Measurements from ENCODE around the gene GRIK2.
A peak's percentile ranks its signal among the peaks of the same experiment; 100 is the strongest.

Gene GRIK2

DNA sequence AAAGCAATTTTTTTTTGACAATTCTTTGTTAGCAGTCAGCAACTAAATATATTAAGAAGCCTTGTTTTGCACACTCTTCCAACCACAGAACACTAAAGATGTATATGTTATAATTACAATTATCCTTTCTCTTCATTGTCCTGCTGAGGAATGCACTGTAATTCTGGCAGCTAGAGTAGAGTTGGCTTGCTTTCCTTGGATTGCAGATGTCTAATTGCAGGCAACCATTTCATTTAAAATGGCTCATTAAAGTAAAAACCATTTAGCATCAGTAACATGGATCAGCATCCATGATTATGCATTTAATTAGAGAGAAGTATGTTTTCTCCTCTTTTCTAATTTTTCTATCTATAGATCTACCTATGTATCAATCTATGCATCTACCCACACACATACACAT is 335.4 kb downstream of the GRIK2 start:
- DNase-seq = no peak

DNA sequence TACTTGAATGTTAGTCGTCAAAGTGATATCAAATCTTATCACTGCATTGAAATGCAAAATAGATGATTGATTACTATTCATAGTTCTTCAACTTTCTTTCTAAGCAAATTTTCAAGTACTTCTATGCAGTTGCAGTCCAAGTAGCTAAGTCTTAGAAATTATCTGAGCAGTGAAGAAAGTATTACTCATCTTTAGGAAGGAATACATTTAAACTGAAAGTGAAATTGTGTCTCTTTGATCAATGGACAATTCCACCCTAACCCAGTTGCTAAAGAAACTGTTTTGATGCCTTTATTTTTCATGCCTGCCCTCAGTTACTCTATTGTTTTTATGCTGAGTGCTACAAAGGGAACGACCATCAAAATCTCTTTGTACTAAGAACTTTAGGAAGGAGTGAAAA is 337.4 kb downstream of the GRIK2 start:
- DNase-seq = no peak

DNA sequence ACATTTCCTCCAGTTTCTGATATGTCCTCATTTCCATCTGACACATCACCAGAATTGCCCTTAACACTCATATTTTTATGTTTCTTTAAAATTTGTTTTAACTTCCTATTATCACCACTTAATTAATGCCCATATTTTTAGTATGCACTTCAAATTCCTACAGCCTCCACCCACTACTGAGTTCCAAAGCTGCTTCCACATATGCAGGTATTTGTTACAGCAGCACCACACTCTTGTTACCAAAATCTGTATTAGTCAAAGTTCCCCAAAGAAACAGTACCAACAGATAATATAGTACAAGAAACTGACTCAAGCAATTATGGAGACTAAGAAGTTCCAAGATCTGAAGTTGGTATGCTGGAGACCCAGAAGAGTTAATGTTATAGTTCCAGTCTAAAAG is 340.4 kb downstream of the GRIK2 start:
- no peak for DNase-seq

DNA sequence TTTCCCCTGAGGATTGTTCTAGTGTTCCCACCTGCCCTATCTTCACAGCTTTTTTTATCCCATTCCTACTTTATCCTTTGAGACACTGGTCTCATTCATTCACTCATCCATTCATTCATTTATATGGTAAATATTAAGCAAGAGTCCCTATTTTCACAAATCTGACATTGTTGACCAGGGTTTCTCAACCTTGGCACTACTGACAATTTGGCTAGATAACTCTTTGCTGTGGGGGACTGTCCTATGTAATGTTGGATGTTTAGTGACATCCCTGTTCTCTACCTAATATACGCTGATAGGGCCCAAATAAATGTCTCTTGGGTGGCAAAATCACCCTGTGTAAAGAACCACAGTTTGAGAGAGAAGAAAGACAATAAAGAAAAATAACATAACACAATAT is 345.0 kb downstream of the GRIK2 start:
- no peak for DNase-seq

DNA sequence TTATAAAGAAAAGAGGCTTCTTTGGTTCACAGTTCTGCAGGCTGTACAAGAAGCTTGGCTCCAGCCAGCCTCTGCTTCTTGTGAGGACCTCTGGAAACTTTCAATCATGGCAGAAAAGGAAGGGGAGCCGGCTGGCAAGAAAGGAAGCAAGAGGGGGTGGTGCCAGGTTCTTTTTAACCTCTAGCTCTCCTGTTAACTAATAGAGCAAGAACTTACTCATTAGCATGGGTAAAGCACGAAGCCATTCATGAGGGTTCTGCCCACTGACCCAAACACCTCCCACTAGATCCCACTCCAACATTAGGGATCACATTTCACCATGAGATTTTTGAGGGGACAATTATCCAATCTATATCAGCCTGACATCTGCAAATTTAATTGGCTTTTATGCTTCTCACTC is 347.1 kb downstream of the GRIK2 start:
- no peak for DNase-seq

DNA sequence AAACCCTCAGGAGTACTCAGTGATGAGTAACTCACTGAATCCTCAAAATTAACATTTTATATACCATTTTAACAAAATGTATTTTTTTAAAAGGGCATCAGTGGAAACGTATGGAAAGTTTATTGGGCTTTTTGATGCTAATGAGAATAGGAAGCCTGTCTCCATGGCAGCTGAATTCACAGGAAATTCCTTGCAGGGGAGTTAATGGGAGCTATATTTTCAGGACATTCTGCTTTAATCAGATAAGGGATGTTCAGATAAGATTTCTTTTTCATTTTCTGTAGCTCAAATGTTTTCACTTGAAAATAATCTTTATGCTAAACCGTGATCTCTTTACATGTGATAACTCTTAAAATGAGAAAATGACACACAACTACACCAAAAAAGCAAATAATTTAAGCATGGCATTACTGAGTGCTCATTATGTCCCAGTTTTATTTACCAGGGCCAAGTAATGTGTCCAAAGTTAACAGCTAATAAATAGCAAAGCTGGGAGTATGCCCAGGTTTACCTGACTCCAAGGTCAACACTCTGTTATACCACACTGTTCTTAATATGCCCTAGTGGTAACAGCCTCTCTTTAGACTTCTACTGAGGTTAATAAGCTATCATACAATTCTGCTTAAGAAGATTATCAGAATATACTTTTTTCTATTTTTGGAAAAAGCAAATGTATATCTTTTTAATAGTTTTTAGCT is 348.1 kb downstream of the GRIK2 start:
- peak; percentile 6 to 74 for DNase-seq

DNA sequence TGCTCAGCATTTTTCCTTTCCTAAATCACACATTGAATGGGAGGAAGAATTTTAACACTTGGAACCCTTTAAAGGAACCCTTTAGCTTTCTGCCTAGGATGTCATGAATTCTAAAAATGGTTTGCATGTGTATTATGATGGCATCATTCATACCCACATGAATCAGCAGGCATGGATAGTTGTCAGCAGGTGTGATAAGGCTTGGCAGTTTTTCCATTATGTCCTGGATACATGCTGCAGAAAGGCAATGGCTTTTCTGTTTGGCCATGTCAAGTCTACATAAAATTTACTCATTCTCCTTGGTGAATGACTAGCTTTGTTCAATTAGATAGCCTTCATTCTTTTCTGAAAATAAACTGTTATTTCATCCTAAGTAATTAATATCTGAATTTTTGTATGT is 353.7 kb downstream of the GRIK2 start:
- DNase-seq = no peak

DNA sequence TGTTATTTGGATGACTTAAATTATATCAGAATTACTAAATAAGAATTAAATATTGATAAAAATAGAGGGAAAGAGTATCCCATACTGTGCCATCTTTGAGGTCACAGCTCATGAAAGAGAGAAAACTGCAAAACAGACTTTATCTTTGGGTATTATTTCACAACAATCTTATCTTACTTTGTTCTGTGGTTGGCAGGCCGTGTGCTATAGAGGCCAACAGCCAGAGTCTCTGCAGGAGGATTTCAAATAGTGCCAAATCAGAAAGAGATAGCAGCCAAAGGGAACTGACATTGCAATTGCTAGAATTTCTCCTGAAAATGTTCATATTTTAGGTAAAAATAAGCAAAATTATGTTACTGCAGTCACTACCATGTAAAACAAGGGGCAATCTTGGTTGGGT is 354.2 kb downstream of the GRIK2 start:
- no peak for DNase-seq

DNA sequence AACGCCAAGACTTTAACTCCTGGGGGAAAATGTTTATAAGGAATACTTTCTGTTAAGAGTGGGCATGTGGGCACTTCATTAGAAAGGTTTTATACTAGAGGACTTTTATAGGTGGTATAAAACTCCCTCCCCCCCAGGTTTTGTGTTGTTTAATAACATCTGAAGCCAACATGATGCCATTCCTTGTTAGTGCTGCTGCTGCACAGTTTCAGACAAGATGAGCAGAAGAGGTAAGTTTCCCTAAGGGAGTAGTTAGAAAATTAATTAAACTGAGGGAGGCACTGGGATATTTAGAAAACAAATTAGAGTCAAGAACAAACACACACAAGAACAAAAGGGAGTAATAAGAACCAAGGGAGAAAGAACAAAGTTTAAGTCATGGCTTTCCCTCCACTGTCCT is 362.4 kb downstream of the GRIK2 start:
- DNase-seq = no peak

DNA sequence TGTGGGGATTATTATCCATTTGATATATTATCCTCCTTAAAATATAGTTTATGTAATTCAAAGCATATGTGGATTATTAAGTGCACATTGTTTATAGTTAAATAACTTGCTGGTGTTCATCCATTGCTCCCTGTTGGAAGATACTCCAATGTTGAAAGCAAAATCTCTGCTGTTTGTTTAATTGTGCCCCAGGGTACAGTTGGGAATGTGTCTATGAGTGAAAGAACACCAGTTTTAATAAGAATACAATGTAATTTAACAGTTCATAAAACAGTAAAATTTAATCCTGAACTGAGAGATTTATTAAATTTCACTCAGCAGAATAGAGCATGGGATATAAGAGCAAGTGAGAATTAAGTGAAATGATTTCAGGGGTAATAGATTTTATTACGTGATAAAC is 364.9 kb downstream of the GRIK2 start:
- no peak for DNase-seq

DNA sequence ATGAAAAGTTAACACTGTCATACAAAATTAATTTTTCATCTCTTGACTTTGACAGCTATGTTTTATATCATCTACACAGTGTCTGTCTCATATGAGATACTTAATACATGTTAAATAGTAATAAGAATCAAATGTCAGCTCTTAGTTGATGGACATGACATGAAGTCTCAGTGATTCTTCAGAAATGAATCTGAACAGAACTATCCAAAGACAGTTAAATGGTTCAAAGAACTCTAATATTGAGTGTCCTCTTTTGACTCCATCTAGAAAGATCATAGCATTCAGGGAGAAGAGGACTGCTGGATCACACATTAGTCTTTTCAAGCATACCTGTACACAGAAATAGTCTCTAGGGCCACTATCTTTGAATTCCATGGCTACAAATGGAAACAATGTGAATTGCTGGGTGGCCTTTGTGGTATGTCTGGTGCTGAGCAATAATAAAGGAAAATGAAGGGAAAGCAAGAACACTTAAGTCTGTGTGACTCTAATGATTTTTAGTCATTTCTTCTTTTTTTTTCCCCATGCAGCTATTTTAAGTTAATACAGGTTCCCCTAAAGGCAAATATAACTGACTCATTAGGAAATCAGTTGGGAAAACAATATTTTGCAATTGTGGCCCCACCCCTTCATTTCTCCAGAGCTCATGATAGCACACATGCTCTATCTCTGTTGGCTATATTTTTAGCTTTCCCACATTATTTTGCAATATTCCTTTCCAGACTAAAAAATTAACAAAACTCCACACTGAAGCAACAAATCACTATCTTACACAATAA is 367.5 kb downstream of the GRIK2 start:
- no peak for DNase-seq

DNA sequence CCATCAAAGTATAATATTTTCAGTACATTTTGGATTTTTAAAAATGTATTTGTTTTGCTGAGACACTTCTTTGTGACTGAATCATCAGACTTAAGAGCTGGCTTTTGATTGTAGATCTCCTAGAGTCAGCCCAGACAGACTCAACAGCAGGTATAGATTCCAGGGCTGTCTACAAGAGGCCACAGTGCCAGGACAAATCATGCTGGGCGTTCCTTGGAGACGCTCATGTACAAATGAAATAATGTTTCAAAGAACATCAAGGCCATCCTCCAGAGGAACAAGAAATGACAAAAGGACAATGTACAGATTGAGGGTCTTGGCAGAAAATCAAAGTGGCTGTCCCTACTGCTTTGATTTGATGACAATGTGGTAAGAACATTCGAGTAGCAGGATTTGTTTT is 369.3 kb downstream of the GRIK2 start:
- DNase-seq = no peak

DNA sequence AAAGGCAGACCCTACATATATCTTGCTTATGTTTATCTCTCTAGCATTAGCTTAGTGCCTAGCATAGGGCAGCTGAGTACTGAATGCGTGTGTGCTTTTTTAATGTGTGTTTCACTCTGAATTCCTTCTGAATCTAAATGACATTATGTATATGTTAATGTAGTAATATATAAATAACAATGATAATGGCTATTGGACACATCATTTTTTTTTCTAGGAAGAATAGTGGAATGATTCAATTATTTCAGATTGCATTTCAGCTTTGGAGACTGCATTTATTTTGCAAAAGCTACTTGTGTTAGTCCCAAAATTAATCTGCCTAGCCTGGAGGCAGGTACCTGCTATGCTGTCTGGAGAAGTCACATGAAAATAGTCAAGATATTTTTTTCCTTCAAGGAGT is 371.8 kb downstream of the GRIK2 start:
- no peak for DNase-seq

DNA sequence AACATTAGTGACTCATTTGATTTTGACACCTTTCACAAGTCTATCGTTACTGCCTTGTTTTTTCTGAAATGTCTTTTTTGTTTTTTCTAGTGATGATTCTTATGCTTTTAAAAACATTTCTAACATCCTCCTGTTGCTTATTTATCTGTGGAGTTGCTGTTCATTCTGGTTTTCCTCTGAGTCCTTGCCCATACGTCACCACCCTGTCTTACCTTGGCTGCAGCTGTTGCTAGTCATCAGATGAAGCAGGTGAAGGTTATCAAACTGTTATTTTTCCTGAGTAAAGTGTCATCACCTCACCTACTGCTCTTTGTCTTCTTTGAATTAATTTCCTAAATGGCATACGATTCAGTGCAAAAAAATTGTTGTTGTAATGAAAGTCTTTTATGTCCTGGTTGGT is 376.6 kb downstream of the GRIK2 start:
- DNase-seq = peak in 1 of 2 experiments; percentile 77

DNA sequence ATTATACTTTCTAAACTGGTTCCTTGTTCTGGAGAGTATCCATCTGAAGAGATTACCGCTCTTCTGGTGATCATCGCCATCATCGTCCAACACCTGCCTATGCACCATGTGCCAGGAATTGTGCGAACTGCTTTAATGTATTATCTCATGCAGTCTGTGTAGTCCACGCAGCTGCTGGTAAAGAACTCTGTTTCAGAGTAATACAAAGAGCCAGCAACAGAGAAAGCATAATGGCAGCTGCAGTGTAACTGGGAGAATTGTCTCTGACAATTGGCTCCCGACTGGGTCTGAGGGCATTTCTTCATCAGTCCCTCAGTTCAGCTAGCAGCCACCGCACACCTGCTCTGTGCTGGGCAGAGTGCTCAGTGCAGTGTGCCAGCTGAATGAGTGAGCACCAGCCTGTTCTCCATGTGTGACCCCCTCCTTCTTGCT is 383.4 kb downstream of the GRIK2 start:
- peak; percentile 76 to 95 for DNase-seq

DNA sequence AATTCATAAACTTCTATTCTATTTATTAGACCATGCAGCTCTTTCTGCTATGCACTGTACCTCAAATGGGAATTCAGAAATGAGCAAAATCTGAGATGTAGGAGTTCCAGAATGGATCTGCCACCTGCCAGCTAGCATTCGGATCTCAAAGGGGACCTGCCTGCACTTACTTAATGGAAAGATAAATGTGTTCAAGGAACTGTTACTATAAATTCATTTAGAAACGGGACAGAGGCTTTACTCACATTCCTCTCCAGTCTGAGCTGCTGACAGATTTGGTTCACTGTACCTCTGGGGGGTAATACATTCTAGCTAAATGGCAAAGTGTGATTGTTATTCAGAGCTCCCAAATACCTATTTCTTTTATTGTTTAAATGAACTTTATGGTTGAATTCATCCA is 384.1 kb downstream of the GRIK2 start:
- DNase-seq = peak in 1 of 2 experiments; percentile 27

DNA sequence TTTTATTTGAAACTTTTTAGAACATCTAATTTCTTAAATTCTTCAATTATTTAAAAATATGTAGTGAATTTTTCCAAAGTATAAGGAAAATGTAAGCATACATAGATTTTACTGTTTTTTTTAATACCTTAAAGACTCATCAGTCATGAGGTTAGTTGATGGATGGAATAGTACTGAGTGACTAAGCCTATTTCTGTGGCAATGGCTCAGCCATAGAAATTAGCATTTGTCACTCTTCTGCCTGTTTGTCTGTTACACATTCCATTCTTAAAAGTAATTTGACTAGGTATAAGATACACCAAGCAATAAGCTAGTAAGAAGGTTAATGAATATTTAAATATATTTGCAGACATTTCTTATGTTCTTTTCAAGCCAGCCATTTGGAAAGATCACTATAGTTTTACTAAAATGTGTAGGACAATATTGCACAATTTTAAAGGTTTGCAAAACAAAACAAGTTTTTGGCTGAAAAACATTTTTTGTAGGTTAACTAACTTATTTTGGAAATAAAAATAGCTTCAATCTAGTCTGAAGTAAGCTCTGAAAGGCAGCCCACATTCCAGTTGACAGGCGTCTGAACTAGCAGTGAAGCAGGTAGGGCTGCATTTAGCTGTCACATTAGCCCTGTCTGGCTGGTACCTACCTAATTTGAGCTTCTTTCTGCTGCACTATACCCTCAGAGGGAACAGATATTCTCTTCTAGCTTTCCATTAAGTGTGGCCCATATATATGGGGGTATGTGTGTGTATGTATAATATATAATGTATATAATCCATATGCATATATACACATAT is 385.7 kb downstream of the GRIK2 start:
- DNase-seq = no peak

DNA sequence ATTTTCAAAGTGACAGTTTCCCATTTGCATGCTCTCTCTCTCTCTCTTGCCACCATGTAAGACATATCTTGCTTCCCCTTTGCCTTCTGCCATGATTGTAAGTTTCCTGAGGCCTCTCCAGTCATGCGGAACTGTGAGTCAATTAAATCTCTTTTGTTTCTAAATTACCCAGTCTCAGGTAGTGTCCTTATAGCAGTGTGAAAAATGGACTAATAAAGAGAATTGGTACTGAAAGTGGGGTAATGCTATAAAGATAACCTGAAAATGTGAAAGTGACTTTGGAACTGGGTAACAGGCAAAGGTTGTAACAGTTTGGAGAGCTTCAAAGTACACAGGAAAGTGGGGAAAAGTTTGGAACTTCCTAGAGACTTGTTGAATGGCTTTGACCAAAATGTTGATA is 389.8 kb downstream of the GRIK2 start:
- no peak for DNase-seq

DNA sequence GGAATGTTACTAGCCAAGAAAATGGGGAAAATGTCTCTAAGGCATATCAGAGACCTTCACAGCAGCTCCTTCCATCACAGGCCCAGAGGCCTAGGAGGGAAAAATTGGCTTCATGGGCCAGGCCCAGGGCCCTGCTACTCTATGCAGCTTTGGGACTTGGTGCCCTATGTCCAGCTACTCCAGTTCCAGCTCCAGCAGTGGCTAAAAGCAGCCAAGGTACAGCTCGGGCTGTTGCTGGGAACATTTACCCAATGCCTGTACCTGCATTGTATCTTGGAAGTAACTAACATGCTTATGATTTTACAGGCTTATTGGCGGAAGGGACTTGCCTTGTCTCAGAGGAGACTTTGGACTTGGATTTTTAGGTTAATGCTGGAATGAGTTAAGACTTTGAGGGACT is 390.6 kb downstream of the GRIK2 start:
- DNase-seq = no peak

DNA sequence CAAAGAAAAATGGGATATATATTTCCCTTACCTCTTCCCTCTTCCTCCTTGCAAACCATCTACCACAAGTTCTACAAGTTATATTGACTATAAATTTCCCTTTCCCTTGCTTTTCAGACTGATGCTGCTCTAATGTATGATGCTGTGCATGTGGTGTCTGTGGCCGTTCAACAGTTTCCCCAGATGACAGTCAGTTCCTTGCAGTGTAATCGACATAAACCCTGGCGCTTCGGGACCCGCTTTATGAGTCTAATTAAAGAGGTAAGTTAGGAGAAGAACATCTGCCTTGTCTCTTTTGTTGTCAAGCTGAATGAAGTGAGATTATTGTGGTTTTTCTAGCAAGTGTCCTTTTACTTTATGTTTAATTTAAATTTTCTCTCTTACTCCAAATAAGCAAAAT is 406.0 kb downstream of the GRIK2 start:
- peak; percentile 17 to 57 for DNase-seq

DNA sequence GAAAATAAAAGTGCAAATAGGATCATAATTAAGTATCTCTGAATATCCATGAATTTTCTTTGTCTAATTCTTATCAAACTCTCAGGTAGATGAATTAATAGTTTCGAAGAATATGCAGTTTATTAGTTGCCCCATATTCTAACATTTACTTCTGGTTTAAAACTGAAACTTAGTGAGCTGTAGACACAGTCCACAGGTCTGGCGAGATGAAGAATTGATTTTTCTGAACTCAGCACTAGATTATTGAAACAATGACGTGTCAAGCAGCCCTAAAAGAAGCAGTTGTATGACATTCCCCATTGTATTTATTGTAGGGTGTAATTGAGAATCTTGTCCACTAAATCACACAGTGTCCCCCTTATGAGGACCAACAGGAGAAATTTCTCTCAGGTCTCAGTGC is 407.1 kb downstream of the GRIK2 start:
- DNase-seq = peak in 1 of 2 experiments; percentile 41

DNA sequence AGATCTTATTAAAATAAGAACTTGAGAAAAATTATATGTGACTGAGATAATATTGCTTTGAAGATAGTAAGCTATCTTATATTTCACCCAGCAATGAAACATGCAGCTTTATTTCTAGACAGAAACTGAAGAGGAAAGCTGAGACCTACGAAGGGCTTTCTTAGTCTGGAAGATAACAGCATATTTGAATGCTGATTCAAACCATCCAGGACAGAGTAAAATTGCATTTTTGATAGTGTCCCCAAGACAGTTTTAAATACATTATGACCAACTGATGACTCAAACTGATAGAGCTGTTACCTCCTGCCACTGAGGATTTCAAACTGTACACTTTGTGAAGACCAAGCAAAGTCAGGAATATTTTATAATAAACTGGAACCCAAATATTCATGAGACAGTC is 409.6 kb downstream of the GRIK2 start:
- DNase-seq = no peak

DNA sequence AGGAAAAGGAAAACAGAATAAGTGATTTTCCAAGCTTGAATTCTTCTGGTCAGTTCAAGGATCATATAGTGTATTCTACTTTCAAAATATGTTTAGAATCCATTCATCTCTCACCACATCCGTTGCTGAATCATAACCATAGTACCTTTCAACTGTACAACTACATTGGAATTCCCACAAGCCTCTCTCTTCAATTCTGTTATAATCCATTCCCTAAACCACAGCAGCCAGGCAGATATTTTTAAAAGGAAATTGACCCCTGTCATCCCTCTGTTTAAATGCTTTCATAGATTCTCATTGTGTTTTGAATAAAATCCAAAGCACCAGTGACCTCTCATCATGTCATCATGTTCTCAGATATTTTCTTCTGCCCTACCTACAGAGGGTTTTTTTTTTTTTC is 412.7 kb downstream of the GRIK2 start:
- no peak for DNase-seq

DNA sequence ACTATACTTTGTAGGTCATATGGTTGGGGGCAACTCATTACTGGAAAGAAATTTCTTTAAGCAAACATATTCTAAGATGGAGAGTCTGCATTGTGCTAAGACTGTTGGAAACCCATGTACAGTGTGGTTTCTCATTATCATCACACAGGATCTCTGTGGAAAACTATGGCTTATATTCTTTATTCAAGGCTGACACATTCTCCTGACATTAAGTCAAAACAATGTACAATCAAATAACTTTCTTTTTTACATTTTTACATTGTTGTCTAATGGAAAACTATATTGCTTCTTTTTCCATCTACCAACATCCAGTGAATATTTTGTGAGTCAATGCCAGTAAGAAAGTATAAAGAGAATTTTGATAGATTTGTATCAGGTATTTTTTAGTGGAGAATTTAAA is 417.6 kb downstream of the GRIK2 start:
- DNase-seq = no peak

Data from NCI-H2081 (cell line).